Hepatic stellate cell (primary cell): ENCODE results near the gene ACIN1.

Experiments used
- DNase-seq: peaks from one replicate; pipeline ENCODE4 v3.0.0; 2011; ENCODE audit warnings: low spot score

ACIN1 gene

GRCh38 chr14:23042162-23042965, 52.6 kb downstream of the ACIN1 start, which contains the start of gene PSMB11:
TSS of gene PSMB11 (plus strand) at chr14:23042212. CDS start at chr14:23042226, 14 bp downstream.
- DNase-seq = no peak

- DNase-seq = no peak
Observed at GRCh38 chr14:23041729-23042128, 53.2 kb downstream of the ACIN1 start.

GRCh38 chr14:23040100-23040499, 54.8 kb downstream of the ACIN1 start:
- DNase-seq = no peak

- no peak for DNase-seq
Observed at GRCh38 chr14:23035303-23036144, 59.4 kb downstream of the ACIN1 start.

GRCh38 chr14:23034498-23035302, 60.2 kb downstream of the ACIN1 start, which contains the start of gene PSMB5:
TSS of gene PSMB5 (minus strand) at chr14:23034900. CDS start at chr14:23034881, 19 bp downstream.
- DNase-seq = peak; percentile 95

- DNase-seq = no peak
Observed at GRCh38 chr14:23033801-23034497, 61.0 kb downstream of the ACIN1 start.

GRCh38 chr14:23033251-23033727, 61.6 kb downstream of the ACIN1 start:
- DNase-seq = no peak

GRCh38 chr14:23030936-23031335, 64.0 kb downstream of the ACIN1 start:
- no peak for DNase-seq

GRCh38 chr14:23028799-23029198, 66.1 kb downstream of the ACIN1 start:
- DNase-seq = no peak

GRCh38 chr14:23025151-23025814, 69.7 kb downstream of the ACIN1 start:
- DNase-seq = no peak

- no peak for DNase-seq
Observed at GRCh38 chr14:23024612-23025075, 70.3 kb downstream of the ACIN1 start.

GRCh38 chr14:23023795-23024152, 71.2 kb downstream of the ACIN1 start:
- no peak for DNase-seq

GRCh38 chr14:23023022-23023794, 71.7 kb downstream of the ACIN1 start:
- DNase-seq = no peak

GRCh38 chr14:23021889-23022442, 73.0 kb downstream of the ACIN1 start:
- DNase-seq = no peak

GRCh38 chr14:23021434-23021833, 73.5 kb downstream of the ACIN1 start:
- DNase-seq = no peak

- no peak for DNase-seq
Observed at GRCh38 chr14:23020143-23021128, 74.5 kb downstream of the ACIN1 start.

- no peak for DNase-seq
Observed at GRCh38 chr14:23018107-23018506, 76.8 kb downstream of the ACIN1 start.

GRCh38 chr14:23017091-23017490, 77.8 kb downstream of the ACIN1 start:
- DNase-seq = no peak
